SIG-M5 treated with dmso at 0.1 percent for 504 hours (cell line): ENCODE measurements around the gene SRSF7.

Source experiments
- DNase-seq: peaks from one replicate; lab custom pipeline; 2025; ENCODE audit not compliant: unreplicated experiment; lab: John Stamatoyannopoulos, UW

SRSF7 gene

DNA sequence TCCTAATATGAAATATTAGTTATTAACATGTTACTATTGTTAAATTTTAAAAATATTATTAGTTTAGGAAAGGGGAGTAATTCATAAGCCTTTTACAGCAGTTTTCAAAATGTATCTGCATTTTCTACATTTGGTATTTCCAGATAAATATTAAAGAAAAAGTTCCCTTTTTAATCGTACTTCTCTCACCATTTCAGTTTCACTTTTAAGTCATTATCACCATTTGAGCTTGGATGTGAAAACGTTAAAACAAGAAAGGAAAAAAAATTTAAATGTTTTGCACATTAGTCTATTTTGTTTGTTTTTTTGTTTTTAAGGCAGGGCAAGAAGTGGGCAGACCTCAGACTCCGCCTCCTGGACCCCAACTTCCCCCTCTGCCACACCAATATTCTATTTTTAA, 3.3 kb upstream of the SRSF7 start:
- no peak for DNase-seq

DNA sequence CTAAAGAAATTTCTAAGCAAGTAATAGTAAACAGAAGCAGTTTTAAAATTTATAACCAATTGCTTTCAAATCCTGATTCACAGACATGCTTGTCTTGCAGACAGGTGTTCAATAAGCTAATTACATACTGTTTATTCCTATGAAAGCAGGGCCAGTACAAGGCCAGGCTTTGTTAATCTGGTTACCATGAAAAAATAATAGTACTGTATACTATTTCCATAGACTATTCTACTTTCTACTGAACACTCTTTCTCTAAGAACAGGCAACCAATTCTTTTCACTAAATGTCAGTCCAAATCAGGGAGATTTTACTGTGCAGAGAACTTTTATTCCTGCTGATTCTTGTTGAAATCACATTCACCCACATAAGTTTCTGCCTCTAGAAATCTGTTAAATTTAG, 2.9 kb upstream of the SRSF7 start:
- DNase-seq = no peak

DNA sequence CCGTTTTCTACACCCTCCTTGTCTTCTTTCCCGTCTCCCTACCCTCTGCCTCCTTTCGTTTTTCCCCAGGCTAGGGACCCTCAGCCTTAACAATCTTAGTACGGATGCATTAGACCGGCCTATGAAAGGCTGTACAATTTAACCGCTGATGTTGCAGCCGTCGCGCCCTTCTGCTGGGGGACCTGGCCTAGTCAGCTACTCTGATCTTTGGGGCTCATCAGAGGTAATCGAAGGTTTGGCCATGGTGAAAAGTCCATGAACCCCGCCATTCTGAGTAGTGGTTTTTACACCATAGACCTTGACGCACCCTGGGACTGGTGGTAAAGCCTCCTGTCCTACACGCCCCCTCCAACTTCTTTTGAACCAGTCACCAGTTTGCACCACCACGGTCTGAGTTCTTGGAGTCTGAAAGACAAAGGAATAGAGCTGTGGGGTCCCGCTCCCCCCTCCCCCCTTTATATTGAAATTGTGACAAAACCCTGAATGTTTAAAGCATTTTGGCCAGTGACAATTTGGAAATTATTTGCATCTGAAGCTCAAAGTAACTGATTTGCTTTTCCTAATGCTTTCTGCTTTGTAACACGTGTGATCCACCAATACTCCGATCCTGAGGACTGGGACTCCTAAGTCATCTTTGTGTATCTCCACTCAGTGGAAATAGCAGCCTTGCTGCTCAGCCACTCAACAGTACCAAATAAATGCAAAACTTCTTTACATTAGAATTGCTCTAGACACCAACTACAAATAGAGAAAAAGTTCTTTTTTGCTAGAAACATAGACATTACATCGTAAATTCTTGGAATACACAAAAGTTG, 642 bp upstream of the SRSF7 start:
- DNase-seq = peak; percentile 66

DNA sequence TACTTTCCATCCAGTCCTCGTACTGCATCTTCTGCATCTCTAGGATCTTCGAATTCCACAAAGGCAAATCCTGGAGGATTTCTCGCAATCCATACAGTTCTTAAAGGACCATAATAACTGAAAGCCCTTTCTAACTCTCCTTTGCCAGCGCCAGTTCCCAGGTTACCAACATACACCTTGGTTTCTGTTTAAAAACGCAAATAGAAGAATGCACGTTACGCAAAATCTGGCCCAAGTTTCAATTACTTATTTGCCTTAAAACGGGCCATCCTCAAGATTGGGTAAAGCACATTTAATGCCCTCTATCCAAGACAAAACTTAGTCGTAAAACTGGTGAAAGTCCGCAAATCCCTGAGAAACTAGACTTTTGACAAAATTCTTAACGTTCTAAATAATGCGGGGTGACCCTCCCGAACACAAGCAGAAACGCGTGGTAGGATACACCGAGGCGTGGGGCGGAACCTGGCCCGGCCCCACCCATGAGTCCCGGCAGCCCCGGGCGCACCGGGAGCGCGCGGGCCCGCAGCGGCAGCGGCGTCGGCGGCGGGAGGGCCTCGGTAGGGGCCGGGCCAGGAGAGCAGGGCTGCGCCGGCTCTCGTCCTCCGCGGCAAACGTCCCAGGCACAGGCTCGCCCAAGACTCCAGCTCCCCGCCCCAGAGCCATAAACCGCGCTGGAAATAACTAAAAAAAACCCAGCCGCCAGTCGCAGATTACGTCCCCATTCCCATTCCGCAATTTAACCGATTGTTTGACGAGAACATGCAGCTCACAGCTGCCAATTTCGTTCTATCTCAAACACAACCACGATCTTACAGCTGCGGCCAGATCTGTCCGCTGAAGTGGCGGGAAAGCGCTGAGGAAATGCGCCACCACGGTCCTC, 910 bp downstream of the SRSF7 start:
- DNase-seq = no peak

DNA sequence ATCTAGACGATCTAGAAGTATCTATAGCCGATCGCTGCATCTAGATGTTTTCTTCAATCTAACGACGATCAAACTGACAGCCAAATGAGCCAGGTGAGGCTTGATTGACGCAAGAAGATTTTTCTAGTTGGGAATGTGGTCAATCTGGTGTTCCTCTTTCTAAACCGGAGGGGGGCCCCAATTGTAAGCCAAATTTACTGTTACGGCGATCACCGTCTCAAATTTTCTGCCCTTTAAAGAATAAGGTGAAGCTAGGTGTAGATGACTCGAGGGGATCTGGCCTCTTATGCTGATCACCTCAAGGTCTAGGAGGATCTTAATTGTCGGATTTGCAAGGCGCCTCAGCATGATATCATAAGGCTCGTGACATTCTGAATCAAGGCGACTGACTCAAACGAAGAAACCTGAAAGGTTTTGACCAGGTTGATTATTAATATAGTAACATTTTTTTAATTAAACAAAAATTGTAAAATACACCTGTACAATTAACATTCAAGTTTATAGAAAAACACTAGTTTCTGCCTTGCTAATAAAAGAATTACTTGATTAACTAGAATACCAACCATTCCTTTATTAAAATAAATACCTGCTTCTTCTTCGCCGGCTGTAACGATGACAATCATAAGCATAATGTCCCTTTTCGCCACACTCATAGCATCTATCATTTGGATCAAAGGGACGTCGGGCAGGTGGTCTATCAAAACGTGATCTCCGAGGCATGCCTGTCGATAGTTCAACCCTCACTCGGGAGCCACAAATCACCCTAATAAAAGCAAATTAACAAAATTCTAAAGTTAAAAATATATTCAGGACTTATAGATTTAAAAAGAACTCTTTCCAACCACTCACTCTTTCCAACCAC, 2.0 kb downstream of the SRSF7 start:
- DNase-seq = peak; percentile 29

DNA sequence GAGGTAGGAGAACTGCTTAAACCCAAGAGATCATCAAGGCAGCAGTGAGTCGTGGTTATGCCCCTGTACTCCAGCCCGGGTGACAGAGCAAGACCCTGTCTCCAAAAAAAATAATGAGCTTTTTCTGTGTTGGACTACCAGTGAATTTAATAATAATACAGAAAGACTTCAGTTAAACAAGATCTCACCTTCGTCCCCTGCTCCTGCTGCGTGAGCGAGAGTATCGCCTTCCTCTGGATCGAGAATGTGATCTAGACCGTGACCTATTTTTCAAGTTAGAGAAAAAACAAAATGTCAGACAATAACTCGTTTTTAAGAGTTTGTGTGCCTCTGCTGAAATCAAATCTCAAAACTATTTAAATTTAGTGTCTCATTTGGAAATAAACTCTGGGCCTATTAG, 2.8 kb downstream of the SRSF7 start:
- DNase-seq = no peak

DNA sequence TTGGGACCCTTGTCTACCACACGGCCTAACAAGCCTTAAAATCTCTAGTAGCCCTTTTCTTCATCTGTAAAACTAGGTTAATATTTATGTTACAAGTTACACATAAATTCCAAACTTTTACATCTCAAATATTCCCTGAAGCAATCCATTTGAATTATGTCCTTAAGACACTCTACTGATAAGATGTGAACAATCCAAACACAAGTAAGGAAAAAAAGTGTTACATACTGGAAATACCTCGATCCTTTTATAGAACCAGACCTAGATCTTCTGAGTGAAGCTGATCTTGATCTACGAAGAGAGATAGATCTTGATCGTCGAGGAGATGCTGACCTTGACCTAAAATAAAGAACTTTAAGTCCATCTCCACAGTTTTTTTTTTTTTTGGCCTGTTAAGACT, 3.3 kb downstream of the SRSF7 start:
- no peak for DNase-seq

DNA sequence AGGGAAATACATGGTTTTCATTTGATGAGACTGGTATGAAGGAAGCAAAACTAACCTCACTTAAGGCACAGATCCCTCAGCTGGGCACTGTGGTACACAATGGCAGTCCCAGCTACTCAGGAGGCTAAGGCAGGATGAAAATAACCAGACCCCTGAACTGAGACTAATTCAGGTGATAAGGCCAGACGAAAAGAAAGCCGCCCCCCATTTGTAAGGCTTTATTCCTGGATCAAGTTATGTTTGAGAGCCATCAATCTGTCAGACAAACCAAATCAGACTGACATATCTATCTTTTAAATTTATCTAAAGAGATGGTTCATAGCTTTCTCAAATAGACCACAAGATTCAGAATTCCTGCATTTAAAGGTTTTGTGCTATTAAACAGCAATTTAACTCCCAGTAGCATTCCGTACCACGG, 4.1 kb downstream of the SRSF7 start:
- no peak for DNase-seq

DNA sequence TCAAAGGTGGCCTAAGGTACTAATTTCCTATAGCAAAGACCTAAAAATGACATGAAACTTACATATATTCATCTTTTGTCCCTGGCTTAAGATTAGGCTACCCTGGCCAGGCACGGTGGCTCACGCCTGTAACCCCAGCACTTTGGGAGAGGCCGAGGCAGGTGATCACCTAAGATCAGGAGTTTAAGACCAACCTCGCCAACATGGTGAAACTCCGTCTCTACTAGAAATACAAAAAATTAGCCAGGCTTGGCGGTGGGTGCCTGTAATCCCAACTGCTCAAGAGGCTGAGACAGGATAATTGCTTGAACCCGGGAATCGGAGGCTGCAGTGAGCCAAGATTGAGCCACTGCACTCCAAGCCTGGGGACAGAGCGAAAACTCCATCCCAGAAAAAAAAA, 5.9 kb downstream of the SRSF7 start:
- no peak for DNase-seq

DNA sequence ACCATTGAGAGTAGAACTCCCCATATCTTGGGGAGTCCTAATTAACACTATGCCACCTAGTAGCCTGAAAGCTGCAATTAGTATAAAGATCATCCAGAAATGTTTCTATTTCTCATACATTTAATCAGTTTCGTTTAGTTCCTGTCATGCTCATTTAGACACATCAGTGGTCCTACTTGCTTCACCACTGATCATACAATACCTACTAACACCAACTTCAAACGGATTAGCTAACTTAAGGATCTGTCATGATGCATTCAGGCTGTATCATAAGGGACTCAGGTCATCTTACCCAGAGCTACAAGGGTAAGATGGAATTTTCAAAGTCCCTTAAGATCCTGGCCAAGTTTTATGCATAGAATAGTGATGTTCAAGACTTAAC, 6.8 kb downstream of the SRSF7 start:
- no peak for DNase-seq

DNA sequence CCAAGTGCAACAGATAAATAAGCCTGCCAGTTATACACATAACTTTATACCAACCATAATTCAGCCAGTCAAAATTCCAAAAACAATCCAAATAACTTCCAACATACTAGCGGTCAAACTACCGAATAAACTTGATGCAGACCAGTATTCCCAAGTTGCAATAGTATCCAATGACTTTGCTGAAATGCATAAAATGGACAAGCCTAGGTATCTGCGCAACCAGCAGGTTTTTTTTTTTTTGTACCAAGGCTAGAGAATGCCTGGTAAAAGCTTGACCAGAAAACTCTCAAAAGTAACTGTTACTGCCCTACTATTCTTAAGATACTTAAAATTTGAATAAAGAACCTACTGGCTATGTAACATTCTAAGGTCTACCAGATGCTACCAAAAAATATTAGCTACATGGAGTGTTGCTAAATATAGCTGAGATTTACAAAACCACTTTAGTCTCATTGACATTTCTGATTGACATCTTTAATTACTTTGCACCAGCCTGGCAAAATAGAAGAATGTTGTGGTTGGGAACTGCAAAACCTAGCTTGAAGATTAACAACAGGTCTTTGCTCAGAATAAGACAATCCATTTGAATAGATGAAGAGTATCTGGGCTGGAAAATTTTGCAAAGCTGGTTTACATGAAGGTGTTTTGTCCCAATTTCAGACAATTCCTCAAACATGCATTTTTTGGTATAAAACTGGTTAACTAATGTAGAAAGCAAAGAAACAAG, 7.3 kb downstream of the SRSF7 start:
- DNase-seq = no peak

DNA sequence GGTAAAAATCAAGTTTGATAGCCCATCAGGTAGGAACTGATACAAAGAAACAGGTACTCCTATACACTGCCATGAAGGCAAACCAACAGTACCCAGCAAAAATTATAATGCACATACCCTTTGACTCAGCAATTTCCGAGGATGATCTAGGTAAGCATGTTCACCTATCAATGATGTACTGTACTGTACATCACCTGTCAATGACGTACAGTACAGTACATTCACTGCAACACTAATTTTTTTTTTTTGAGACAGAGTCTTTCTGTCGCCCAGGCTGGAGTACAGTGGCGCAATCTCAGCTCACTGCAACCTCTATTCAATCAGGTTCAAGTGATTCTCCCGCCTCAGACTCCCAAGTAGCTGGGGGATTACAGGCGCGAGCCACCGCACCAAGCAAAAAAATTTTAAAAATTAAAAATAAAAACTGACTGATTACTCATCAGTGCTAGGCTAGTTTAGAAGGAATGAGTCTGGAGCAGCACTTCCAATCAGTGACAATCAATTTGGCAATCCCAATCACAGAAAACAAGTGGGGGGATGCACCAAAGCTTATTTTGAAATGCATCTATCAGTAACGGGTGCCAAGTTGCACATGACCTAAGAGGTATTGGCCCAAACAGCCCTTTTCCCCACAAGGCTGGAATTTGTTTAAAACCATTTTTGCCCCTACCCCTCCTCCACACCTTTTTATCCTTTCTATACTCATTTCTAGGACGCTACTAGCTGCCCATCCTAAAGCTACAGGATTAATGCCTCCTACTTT, 8.2 kb downstream of the SRSF7 start:
- no peak for DNase-seq

DNA sequence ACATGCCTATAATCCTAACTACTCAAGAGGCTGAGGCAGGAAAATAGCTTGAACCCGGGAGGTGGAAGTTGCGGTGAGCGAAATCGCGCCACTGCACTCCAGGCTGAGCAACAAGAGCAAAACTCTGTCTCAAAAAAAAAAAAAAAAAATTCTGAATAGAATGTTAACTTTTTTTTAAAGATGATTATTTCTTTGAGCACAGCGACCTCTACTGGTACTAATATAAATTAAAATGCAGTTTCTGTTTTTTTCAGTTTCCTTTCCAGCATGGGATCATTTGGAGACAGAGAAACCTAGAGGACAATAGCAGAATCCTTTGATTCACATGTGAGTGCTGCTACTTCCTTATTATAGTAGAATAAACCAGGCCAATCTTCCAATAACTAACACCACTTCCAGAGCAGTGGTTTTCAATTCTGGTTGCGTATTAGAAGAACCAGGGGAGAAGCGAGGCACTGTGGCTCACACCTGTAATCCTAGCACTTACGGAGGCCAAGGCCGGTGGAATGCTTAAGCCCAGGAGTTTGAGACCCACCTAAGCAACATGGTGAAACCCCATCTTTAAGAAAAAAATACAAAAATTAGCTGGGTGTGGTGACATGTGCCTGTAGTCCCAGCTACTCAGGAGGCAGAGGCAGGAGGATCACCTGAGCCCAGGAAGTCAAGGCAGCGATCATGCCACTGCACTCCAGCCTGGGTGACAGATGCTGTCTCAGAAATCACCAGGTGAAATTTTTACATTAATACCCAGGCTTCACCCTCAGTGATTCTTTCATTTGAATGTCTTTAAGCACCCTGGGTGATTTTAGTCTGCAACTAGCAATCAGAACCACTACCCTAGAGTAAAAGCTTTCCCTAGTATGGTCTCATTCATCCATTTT, 10.1 kb downstream of the SRSF7 start:
- DNase-seq = peak; percentile 80

DNA sequence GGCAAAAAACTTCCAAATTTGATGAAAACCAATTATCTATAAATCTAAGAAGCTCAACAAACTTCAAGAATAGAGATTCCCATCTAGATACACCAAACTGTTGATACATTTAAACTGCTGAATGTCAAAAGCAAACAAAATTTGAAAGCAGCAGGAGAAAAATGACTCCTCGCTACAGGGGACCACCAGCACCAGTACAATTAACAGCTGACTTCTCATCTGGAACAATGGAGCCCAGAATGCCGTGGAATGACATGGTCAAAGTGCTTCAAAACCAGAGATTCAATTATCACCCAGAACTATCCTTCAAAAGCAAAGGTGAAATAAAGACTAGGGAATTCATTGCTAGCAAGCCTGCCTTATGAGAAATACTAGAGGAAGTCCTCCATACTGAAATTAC, 11.6 kb downstream of the SRSF7 start:
- no peak for DNase-seq

DNA sequence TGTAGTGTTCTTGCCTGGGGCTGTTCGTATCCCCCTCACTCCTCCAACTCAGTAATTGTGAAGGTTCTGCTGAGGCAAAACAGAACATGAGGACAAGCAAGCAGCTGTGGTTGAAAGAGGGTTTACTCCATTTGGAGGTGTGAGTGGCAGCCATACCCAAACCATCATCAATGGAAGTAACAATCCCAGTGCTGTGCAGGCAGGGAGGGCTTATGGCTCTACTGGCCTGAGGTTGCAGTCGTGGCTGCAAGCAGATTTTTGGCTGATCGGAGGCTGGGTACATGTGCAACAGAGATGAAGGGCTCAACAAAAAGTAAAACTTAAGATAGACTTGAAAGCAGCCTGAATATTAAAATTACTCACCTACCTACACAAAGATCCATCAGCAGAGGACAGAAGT, 13.2 kb downstream of the SRSF7 start:
- DNase-seq = no peak

DNA sequence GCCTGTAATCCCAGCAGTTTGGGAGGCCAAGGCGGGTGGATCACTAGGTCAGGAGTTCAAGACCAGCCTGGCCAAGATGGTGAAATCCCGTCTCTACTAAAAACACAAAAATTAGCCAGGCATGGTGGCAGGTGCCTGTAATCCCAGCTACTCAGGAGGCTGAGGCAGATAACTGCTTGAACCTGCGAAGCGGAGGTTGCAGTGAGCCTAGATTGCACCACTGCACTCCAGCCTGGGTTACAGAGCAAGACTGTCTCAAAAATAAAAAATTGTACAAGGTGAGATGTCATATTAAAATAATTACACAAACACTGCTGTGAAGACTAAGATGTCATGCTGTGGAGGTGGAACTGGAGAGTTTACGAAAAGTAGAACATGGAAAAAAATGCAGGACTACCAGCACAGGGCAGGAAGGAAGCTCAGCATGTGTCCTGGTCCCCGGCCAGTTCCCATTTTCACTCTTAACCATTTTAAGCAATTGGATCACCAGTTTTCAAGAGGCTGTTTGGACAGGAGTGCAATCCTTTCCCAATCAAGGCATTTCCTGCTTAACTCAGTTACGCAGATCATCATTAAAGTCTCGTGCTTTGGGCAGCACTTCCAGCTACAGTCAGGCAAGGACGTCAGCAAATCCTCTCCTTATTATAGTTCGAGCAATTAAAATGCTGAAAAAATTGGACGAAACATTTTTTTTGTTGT, 14.0 kb downstream of the SRSF7 start:
- DNase-seq = peak; percentile 56

DNA sequence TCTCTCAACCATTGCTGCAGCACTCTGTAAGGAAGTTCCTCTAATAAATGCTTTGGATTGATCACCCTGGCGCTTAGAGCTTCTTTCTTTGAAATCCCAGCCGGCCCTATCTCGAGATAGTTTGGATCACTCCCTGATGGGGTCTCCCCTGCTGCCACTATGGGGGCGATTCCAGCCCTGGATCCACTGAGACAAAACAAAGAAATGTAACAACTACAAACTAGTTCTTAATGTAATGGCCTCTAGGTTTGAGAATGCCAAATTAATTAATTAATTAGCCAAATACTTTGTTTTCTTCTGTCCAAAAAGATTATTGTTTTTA, 15.2 kb downstream of the SRSF7 start:
- DNase-seq = no peak

DNA sequence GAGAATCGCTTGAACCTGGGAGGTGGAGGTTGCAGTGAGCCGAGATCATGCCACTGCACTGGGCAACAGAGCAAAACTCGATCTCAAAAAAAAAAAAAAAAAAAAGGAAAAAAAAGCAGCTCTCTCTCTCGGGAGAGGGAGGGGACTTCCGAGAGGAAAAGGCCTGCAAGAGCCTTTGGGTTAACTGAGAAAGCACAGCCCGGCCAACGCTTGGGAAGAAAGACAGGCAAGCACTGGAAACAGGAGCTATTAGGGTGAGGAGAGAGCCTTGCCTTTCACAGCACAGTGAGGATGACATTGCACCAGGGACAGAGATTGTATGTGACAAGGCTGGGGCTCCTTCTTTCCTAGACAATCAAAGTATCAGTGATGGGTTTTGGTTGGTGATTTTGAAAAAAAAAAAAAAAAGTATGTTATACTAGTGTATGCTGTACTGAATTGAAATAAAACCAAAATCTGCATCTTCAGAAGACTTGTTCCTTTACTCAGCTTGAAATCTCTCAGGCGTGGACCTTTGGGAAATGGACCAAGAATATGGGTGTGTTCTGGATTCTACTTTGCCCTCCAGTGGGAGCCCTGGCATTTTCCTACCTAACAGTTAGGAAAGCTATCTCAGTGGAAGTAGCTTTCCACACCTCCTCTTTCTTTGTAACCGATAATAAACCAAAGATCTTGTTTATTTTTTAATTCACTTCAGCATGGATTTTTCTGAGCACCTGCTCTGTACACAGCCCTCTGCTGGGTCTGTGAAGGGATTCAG, 16.7 kb downstream of the SRSF7 start:
- no peak for DNase-seq
